ENCODE results near the gene CSNK1G1. TPM values are rescaled to one million over a fixed set of nuclear protein-coding genes. Genes with fewer than 3 reads are reported as not detected.
A peak's percentile ranks its signal among the peaks of the same experiment; 100 is the strongest.
"Not testable (repeated sequence)": the region's sequence is repeated elsewhere in the genome, so short reads cannot be mapped to it uniquely, and the experiment has no call there.

The CSNK1G1 gene
- total RNA-seq, 1 experiment from 2014 or later = 15.0 TPM

GRCh38 chr15:64246364-64247189, 109.4 kb downstream of the CSNK1G1 start:
- peak; percentile 96 for DNase-seq (ENCODE audit: low read depth)

DNA sequence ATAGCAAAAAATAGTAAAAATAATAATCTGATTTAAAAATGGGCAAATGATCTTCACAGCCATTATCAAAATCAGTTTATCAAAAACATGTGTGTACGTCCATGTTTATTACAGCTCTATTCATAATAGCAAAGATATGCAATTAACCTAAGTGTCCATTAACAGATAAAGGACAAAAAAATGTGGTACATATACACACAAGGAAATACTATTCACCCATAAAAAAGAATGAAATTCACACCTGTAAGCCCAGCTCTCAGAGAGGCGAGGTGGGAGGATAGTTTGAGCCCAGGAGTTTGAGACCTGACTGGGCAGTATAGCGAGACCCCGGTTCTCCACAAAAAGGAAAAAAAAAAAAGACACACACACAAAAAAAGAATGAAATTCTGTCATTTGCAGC, 110.6 kb downstream of the CSNK1G1 start:
- no peak for DNase-seq (ENCODE audit: low read depth)

GRCh38 chr15:64237677-64238076, 118.3 kb downstream of the CSNK1G1 start:
- DNase-seq (ENCODE audit: low read depth) = no peak

GRCh38 chr15:64236156-64236894, 119.6 kb downstream of the CSNK1G1 start:
- no peak for DNase-seq (ENCODE audit: low read depth)

GRCh38 chr15:64235552-64235951, 120.4 kb downstream of the CSNK1G1 start:
- DNase-seq (ENCODE audit: low read depth) = no peak

GRCh38 chr15:64233299-64233698, 122.7 kb downstream of the CSNK1G1 start:
- no peak for DNase-seq (ENCODE audit: low read depth)

DNA sequence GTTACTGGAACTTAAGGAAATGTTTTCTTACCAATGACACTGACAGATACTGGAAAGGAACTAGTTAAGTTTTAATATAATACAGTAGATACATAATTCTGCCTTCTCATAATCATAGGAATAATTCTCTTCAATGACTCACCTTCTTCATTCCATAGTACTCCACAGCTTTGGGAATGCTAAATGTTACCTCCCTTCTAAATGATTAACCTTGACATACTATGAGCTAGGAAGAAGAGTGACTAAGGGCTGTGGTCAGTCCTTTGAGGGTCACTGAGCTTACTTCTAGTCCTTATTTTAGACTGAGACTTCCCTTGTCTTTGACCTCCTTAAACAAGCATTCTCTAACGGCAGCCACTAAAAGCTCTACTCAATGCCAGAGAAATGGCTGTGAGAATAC, 123.6 kb downstream of the CSNK1G1 start:
- peak; percentile 85 for DNase-seq (ENCODE audit: low read depth)

DNA sequence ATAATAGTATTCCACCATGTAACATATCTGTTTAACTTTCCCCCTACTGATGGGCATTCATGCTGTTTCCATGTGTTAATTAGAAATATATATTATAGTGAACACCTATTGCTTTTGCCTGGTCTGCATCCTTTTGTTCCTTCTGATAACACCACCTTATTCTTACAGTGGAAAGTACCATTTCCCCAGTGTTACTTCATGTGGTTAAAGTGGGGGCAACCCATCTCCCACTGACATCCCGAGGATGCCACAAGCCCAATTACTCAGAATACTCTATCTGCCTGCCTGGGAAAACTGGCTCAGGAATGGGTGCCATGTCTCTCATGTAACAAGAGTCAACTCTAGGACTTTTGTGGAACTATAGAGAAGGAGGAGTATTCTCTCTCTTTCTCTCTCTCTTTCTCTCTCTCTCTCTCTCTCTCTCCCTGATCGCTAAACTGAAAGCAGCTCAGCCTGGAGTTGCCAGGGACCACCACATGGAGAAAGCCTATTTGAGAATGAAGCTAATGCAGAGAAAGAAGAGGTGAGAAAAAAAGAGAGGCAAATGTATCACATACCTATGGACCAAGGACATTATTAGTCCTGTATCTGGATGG, 126.7 kb downstream of the CSNK1G1 start:
- no peak for DNase-seq (ENCODE audit: low read depth)

- DNase-seq (ENCODE audit: low read depth) = no peak
These were observed 130.2 kb downstream of the CSNK1G1 start for GRCh38 chr15:64225804-64226203.

DNA sequence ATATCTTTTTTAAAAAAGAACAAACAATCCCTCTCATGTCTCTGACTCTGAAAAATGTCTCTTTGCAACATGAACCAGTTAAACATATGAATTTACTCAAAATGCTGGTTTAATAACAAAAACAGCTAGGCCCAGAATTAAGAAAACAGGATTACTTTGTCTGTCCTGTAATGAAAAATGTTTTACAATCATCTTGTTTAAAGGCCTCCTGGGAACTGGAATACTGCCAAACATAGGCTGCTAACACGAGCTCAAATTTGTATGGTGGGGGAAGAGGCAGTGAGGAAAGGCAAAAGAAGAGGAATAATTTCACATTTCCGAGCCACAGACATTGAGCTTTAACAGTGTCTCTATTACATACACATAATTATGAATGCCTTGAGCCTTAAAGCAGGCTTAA, 131.5 kb downstream of the CSNK1G1 start:
- no peak for DNase-seq (ENCODE audit: low read depth)

- no peak for DNase-seq (ENCODE audit: low read depth)
These were observed 132.1 kb downstream of the CSNK1G1 start for GRCh38 chr15:64223882-64224281.

DNA sequence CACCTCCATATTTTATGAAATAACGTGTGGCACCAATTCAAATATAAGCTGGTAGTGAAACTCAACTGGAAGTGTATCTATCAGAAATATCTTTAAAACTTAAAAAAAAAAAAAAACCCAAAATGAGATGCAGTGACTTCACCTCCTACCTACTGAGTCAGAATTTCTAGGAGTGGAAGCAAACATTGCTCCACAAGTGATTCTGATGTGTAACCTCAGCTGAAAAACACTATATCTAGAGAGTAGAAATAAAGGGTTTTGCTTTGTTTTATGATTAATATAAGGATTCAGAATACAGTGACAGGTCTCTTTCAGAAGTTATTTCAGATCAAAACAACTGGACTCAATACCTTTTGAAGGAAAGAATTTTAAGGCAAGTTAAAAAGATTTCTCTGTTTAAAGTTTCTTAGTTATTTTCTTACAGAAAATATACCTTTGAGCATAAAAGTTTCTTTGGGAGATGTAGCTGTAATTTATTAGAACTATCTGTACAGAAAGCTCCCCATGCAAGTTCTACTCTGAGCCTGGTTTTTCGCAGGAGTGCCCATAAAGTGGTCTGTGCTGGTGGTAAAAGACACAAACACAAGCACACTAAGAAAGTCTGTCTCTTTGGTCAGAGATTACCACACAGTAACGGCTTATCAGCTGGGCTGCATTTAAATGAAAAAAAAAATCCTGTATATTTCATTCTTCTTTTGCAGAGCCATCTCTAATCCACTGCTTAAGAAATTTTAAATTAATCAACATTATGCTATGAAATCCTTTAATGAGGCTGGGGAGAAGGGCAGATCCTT, 133.2 kb downstream of the CSNK1G1 start:
- DNase-seq (ENCODE audit: low read depth) = no peak

GRCh38 chr15:64221911-64222310, 134.1 kb downstream of the CSNK1G1 start:
- not testable (repeated sequence) for DNase-seq (ENCODE audit: low read depth)

DNA sequence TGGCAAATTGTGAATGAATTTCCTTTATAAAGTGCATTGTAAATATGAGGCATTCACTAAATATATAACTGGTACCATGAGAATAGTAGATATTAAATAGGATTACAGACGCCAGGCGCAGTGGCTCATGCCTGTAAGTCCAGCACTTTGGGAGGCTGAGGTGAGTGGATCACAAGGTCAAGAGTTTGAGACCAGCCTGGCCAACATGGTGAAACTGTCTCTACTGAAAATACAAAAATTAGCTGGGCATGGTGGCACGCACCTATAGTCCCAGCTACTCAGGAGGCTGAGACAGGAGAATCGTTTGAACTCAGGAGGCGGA, 138.6 kb downstream of the CSNK1G1 start:
- DNase-seq (ENCODE audit: low read depth) = not testable (repeated sequence)

- no peak for DNase-seq (ENCODE audit: low read depth)
These were observed 139.1 kb downstream of the CSNK1G1 start for GRCh38 chr15:64216730-64217428.

DNA sequence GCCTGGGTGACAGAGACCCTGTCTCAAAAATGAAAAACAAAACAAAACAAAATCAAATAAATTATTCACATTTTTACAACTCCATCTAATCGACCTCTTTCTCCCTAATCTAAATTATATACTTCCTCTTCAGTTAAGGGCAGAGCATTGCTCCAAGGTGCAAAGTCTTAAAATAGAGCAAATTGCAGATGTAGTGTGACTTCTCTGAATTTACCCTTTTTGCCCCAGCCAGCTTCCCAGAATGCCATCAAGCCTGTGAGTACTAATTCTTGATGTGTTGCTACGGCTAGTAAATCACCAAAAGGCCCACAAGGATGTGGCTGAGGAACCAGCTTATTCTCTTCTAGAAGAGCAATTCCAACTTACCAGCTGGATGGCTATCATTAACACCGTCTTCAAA, 139.8 kb downstream of the CSNK1G1 start:
- no peak for DNase-seq (ENCODE audit: low read depth)

GRCh38 chr15:64213646-64214045, 142.3 kb downstream of the CSNK1G1 start:
- DNase-seq (ENCODE audit: low read depth) = peak; percentile 31

DNA sequence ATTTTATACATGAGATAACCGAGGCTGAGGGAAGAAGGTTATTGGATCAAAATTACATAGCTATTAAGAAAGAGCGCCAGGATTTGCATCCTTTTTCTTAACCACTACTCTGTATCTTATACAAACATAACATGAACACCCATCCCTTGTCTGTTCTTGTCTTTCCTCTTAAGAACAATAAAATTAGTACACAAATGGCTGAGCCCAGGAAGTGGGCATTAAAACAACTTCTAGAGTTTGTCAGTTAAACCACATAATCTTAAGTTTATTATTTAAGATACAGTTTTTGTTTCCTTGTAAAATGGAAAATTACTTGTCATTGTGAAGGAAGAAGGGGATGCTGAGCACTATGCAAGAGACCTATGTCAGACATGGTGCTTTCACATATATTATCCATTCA, 144.3 kb downstream of the CSNK1G1 start:
- no peak for DNase-seq (ENCODE audit: low read depth)

GRCh38 chr15:64210371-64210770, 145.6 kb downstream of the CSNK1G1 start:
- DNase-seq (ENCODE audit: low read depth) = no peak

DNA sequence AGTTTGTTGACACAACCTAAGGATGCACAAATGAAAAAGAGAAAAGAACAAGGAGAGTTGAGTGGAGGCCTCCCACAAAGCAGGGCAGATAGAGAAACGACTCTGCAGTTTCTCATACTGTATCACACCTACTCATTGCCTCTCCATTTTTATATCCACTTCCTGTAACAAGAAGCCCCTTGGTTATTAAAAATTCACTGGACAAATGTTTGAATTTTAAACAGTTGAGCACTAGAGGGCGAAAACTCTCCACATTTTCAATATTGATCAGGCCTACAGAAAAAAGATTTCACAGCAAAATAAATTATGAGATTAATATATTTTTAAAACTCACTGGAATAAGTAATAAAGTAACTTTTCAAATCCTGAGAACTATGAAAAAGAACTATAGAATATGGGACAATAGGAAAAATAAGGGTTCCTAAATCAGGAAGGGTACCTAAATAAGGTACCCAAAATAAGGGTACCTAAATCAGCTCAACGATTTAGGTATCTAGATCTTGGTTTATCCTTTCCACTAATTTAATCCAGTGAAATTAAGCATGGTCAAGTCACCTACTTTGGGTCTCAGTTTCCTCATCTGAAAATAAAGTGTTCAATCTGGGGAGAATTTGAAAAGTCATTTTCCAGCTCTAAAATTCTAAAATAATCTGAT, 146.2 kb downstream of the CSNK1G1 start:
- peak; percentile 69 for DNase-seq (ENCODE audit: low read depth)
